KBM-7 (cell line): ENCODE data around the gene ADGRF5.
A peak's percentile ranks its signal among the peaks of the same experiment; 100 is the strongest.
"Not testable (repeated sequence)": the region's sequence is repeated elsewhere in the genome, so short reads cannot be mapped to it uniquely, and the experiment has no call there.

Experiments
- DNase-seq: peaks from one replicate; pipeline ENCODE4 v3.0.0-alpha.2; 2015
- in situ Hi-C: fragments of 300-500 bp; cut with MboI; formaldehyde crosslinking; loops from 2 replicates; pipeline ENCODE4 v1.14.3; 2020; ENCODE audit warnings: low sequenced_read_pairs, low pct_unique_long_range_greater_than_20kb, mixed read lengths

ADGRF5 gene

DNA sequence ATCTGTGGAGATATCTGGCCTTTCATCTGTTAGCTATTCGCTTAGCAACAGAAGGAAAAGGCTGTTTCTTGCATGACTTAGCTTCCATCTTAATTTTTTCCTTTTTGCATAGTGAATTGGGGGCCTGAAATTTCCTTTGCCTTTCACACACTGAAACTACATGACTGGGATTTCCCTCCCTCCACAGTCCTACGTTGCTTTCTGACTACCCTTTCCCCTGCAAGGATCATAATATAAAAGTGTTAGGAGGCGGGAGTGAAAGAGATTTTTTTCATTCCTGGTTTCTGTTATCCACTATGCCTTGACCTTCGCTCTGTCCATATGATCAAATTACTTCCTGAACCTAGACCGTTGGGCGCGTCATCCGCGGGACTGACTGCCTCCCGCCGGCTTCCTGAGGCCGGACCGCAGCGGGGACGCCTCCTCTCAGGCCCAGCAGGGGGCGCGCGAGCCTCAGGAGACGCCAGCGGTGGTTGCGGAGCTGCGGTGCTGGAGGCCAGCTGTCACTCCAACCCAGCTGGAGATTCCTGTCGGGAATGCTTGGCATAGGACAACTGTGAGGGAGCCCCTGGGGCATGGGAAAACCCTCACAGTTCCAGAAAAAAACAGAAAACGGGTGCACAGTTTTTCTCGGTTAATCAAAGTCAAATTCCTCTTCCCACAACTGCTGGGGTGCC, 72.9 kb downstream of the ADGRF5 start:
- peak; percentile 63 for DNase-seq
- in situ Hi-C loops, result no loop called here

DNA sequence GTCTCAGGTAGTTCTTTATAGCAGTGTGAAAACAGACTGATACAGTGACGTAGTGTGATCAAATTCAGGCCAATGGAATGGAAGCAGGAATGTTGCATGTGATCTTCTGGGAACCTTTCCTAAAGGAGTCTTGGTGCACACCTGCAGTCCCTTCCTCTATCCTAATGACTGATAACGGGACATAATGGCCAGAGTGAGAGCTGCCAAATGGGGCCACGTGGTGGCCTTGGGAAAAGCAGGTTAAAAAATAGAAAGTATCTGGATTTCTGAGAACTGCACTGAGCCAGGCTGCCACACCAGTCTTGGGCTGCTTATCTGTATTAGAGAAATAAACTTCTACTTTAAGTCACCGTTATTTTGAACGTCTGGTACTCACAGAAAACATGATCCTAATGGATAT, 76.6 kb downstream of the ADGRF5 start:
- in situ Hi-C loops, result no loop called here

DNA sequence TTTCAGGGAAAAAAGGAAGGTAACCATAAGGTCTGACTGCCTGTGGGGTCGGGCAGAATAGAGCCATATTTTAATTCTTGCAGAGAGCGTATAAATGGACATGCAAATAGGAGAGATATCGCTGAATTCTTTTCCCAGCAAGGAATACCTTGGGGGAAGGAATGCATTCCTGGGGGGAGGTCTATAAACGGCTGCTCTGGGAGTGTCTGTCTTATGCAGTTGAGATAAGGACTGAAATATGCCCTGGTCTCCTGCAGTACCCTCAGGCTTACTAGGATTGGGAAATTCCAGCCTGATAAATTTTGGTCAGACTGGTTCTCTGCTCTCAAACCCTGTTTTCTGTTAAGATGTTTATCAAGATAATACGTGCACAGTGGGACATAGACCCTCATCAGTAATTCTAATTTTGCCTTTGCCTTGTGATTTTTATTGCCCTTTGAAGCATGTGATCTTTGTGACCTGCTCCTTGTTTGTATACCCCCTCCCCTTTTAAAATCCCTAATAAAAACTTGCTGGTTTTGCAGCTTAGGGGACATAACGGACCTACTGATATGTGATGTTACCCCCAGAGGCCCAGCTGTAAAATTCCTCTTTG, 79.4 kb downstream of the ADGRF5 start:
- DNase-seq, in situ Hi-C loops: not testable (repeated sequence)

More for the DNA sequence above, 76.6 kb downstream of the ADGRF5 start:
- no peak for DNase-seq

DNA sequence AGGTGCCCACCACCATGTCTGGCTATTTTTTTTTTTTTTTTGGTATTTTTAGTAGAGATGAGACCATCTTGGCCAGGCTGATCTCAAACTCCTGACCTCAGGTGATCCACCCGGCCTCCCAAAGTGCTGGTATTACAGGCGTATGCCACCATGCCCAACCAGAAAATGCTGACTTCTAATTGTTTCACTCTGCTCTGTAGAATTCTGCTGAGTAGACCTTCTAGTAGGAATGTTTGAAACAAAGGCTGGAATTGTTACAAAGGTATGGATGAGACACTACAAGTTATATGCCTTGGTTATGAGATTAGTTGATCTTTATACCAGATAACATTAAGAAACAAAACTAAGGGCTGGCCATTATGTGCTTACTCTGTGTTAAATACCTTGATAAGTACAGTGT, 83.7 kb downstream of the ADGRF5 start:
- in situ Hi-C loops, result no loop called here
- no peak for DNase-seq

DNA sequence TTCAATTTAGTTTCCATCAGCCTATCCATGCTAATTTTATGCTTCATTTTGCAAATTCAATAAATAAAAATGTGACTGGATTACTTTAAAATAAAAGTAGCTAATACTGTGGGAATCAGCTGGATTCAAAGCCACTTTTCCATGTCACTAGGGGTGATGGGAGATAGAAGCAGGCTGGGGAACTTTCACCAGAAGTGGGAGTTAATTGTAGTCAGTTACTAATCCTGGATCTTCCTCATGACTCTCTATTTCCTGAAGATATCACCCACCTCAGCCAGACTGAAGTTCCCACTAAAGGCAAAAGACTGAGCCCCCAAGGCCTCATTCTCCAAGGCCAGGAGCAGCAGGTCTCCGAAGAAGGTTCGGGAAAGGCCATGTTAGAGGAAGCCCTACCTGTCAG, 86.7 kb downstream of the ADGRF5 start:
- in situ Hi-C loops, DNase-seq: not testable (repeated sequence)

DNA sequence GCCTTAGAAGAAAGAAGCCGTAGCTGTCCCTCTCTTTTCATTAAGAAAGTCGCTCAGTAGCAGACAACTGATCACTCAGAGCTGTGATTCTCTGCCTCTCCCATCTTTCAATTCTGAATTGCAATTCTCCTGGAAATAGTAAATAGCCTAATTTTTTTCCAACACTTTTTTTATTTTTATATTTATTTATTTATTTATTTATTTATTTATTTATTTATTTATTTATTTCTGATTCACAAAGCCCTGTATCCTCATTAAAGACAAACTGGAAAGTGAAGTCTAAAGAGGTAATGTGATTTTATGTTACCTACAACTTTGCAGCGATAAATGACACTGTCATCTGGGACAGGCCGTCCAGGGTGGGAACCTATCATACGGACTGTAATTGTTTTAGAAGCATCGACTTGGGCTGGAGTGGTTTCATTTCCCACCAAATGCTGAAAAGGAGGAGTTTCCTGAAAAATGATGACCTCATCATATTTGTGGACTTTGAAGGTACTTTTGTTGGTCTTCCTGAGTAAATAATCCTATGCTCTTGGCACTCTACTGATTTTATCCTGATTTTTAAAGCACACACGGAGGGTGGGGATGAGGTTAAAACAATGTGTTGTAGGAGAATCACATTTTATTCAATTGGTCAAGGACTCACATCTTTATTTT, 87.4 kb downstream of the ADGRF5 start:
- DNase-seq, result not testable (repeated sequence)

DNA sequence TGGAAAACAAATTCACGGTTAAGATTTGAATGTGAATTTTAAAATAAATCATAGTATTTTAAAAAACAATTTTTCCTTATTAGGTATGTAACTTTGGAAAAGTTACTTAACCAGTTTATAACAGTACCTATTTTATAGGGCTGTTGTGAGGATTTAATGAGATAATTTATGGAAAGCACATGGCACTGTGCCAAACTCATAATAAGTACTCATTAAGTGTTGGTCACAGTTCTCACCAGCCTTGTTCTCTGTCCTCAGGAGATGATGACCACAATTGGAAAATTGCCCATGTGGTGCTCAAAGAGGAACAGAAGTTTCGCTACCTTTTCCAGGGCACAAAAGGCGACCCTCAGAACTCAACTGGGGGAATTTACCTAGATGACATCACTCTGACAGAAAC, 88.9 kb downstream of the ADGRF5 start:
- in situ Hi-C loops, result no loop called here
- no peak for DNase-seq

More for the DNA sequence above, 87.4 kb downstream of the ADGRF5 start:
- in situ Hi-C loops, result not testable (repeated sequence)

DNA sequence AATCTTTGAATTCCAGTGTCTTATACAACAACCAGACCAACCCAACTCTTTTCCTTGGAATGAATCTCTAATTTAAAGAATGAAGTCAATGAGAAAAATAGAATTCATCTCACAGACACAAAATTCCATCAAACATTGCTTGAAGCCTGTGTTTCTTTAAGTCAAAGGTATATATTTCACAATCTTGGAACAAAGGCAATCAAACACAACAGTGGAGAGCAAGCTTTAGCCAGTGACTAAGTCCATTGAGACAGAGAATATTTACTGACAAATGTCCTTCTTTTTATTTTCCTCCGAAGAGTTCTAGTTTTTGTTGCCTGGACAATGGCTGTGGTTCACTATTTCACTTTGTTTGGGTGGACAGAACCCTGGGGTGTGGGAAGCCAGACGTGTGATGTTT, 92.8 kb downstream of the ADGRF5 start:
- DNase-seq, result no peak
- in situ Hi-C loops, result no loop called here

DNA sequence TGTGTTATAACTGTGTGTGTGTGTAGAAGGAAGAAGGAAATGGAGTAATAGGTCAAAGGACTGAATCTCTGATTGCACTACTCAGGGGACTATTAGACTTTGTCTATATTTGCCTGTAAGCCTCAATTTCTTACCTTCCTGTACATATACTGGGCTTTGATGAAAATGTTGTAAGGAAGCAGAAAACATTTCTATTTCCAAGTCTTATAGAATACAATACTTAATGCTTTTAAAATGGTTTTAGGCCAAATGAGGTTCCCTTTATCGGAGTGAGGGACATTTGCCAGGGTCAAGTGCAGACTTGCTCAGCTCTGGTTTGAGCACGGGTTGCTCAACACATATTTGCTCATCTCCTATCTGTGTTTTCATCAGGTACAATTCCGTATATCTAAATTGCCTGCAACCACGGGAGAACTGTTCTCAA, 100.3 kb downstream of the ADGRF5 start:
- in situ Hi-C loops, result no loop called here
- DNase-seq, result no peak

DNA sequence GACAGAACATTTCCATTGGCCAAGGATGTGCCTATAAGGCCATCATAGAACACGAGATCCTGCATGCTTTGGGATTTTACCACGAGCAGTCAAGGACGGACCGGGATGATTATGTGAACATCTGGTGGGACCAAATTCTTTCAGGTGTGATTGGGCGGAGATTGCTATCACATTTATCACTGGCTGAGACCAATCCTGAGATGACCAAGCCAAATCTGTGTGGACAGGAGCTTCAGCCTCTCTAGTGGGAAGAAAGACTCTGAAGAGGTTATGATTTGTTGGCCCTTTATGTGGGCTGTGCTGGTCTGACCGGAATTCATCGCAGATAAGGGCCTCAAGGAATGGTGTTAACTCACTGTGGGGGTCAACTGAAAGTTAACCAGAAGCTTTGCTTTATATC, 102.2 kb downstream of the ADGRF5 start:
- in situ Hi-C loops, result no loop called here
- DNase-seq, result no peak

DNA sequence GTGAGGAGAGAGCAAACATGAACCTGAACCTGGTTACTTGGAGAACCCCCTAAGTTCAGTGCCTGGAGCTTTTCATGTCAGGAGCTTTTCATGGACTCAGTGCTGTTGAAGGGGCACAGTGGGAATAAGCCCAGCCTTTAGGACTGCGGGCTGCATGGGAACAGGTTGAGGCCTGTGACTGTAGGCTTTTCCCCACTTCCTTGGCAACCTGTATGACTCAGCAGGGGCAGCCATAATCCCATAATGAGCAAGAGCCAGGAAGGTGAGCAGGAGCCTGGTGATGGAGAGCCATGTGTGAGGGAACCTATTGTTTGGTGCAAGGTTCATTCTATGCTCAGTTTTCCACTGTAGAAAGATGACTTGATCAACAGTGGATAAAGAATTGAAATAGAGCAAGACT, 105.1 kb downstream of the ADGRF5 start:
- DNase-seq, result no peak
- in situ Hi-C loops, result no loop called here

DNA sequence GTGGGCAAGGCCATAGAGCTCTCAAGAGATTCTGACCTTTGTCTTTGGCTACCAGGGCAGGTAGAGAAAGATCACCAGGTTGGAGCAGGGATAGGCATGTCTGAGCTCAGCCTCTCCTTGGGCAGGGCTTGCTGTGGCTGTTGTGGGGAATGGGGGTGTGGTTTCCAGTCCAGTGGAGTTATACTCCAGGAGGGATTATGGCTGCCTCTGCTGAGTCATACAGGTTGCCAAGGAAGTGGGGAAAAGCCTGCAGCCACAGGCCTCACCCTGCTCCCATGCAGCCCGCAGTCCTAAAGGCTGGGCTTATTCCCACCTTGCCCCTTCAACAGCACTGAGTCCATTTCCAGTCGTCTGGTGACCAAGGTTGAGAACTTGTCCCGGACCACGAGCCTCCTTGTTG, 106.6 kb downstream of the ADGRF5 start:
- no peak for DNase-seq
- in situ Hi-C loops, result no loop called here

DNA sequence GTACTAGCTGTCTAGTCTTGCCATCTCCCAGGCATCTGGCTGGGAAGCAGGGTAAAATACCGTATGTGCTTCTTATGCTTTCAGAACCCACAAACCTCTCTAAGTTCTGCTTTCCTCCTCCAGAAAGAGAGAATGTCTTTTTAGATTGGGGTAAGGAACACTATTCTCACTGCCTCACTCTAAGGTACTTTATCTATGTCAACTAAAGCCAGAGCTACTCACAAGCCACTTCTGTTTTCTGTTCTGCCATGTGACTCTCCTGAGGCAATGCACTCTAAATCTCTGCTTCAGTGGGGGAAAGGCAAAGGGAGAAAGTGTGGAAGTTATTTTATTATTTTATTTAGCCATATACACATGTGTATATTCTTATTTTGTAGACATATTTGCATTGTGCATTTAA, 112.9 kb downstream of the ADGRF5 start:
- no peak for DNase-seq
- in situ Hi-C loops, result no loop called here
